ENCODE results near the gene AVPR2.

AVPR2 gene

DNA sequence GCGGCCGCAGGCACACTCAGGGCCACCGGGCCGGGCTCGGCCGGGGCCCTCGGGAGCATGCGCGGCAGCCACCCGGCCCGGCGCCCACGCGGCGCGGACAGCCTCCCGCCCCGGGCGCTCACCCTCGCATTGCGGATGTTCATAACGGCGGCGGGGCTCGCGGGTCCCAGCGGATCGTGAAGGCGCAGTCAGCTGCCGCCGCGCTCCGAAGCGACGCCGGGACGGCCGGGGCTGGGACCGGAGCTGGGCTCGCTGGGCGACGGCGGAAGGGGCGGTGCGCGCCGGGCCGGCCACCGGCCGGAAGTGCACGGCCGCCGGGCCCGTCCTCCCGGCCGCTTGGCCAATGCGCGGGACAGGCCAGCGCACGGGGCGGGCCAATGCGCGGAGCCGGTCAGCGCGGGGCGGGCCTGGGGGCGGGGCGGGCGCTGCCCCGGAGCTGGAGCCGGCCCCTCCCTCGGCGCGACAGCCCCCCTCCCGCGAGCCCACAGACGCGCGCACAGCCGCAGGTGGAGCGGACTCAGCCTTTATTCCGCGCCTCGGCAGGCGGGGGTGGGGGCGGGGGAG, 30.4 kb downstream of the AVPR2 start, which contains the start of gene NAA10:
Gene NAA10 (minus strand): TSS at position 276 of the 564 bp plus-strand sequence. CDS start 133 bp downstream, at position 143.
- Histone ChIP-seq H3K4me3 (ENCODE audit: low read length) (peak within 1 kb of the TSS; percentile 70), H3K27ac (ENCODE audit: low read length) (no peak within 1 kb of the TSS), H3K27me3 (replicated peaks; ENCODE audit: insufficient read depth, low read length) (no peaks in the 10 kb centered on the region), H3K9me3 (replicated peaks; ENCODE audit: insufficient read depth, low read length) (no peaks in the 10 kb centered on the region), H3K4me1 (ENCODE audit: low read length) (no peaks in the 10 kb centered on the region), H3K79me2 (ENCODE audit: low read length) (peaks cover 41% of the 10 kb centered on the region), H3F3A (ENCODE audit: insufficient read depth, low read length) (no peaks in the 10 kb centered on the region), H4K20me1 (ENCODE audit: insufficient read depth, low read length) (no peaks in the 10 kb centered on the region), H3K9me2 (replicated peaks; ENCODE audit: insufficient read depth, low read length) (no peaks in the 10 kb centered on the region), H2AFZ (ENCODE audit: low read length) (no peak within 1 kb of the TSS), H3K4me2 (ENCODE audit: low read depth, low read length) (peak within 1 kb of the TSS; percentile 72), H3K36me3 (replicated peaks; ENCODE audit: insufficient read depth, low read length) (no peaks in the 10 kb centered on the region), H3K9ac (ENCODE audit: low read length) (peak within 1 kb of the TSS; percentile 72)
- TF ChIP-seq, protein P1, sequence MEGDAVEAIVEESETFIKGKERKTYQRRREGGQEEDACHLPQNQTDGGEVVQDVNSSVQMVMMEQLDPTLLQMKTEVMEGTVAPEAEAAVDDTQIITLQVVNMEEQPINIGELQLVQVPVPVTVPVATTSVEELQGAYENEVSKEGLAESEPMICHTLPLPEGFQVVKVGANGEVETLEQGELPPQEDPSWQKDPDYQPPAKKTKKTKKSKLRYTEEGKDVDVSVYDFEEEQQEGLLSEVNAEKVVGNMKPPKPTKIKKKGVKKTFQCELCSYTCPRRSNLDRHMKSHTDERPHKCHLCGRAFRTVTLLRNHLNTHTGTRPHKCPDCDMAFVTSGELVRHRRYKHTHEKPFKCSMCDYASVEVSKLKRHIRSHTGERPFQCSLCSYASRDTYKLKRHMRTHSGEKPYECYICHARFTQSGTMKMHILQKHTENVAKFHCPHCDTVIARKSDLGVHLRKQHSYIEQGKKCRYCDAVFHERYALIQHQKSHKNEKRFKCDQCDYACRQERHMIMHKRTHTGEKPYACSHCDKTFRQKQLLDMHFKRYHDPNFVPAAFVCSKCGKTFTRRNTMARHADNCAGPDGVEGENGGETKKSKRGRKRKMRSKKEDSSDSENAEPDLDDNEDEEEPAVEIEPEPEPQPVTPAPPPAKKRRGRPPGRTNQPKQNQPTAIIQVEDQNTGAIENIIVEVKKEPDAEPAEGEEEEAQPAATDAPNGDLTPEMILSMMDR (IDR thresholded peaks at IDR 0.05; ENCODE audit: low read length) = no peak
- TF ChIP-seq EZH2phosphoT487 (IDR thresholded peaks at IDR 0.05; ENCODE audit: low read length) = no peak
- TF ChIP-seq EZH2 (optimal IDR thresholded peaks at IDR 0.05; ENCODE audit: low read depth, low read length) = no peak
- DNase-seq = peak; percentile 83

DNA sequence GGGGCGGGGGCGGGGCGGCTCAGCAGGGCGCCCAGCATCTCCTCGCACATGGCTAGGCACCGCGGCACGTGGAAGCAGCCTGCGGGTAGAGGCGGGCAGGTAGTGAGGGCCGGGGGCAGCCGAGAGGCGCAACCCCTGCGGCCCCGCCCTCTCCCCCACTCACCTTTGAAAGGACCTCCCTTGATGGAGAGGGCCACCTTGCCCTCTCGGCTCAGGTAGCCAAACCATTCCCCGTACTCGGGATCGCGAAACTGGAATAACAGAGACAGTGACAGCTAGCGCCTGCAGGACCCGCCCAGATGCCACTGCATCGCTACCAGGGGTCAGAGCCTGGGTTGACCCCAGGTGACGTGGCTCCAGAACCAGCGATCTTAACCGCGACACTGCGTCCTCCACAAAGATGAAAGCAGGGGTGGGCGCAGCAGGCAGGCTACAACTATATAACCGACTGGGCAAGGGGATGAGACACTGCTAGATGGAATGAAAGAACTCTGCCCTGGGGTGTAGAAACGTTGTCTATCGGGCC, 30.9 kb downstream of the AVPR2 start:
- TF ChIP-seq EZH2phosphoT487 (IDR thresholded peaks at IDR 0.05; ENCODE audit: low read length) = no peak
- TF ChIP-seq, protein P1 (IDR thresholded peaks at IDR 0.05; ENCODE audit: low read length) = no peak
- no peak for TF ChIP-seq EZH2 (optimal IDR thresholded peaks at IDR 0.05; ENCODE audit: low read depth, low read length)
- Histone ChIP-seq H3F3A (ENCODE audit: insufficient read depth, low read length) (no peaks in the 10 kb centered on the region), H3K9ac (ENCODE audit: low read length) (peak overlapping the region; percentile 29; the same call in 1 of the 2 replicates), H3K36me3 (replicated peaks; ENCODE audit: insufficient read depth, low read length) (no peaks in the 10 kb centered on the region), H3K79me2 (ENCODE audit: low read length) (peaks cover 40% of the 10 kb centered on the region), H3K4me2 (ENCODE audit: low read depth, low read length) (peak overlapping the region; percentile 57; the same call in 1 of the 2 replicates), H3K27ac (ENCODE audit: low read length) (no peak overlapping the region), H3K9me2 (replicated peaks; ENCODE audit: insufficient read depth, low read length) (no peaks in the 10 kb centered on the region), H2AFZ (ENCODE audit: low read length) (no peak overlapping the region), H3K4me1 (ENCODE audit: low read length) (no peaks in the 10 kb centered on the region), H3K4me3 (ENCODE audit: low read length) (peak overlapping the region; percentile 25; the same call in 1 of the 2 replicates), H3K27me3 (replicated peaks; ENCODE audit: insufficient read depth, low read length) (no peaks in the 10 kb centered on the region), H4K20me1 (ENCODE audit: insufficient read depth, low read length) (no peaks in the 10 kb centered on the region), H3K9me3 (replicated peaks; ENCODE audit: insufficient read depth, low read length) (no peaks in the 10 kb centered on the region)
- DNase-seq = no peak

DNA sequence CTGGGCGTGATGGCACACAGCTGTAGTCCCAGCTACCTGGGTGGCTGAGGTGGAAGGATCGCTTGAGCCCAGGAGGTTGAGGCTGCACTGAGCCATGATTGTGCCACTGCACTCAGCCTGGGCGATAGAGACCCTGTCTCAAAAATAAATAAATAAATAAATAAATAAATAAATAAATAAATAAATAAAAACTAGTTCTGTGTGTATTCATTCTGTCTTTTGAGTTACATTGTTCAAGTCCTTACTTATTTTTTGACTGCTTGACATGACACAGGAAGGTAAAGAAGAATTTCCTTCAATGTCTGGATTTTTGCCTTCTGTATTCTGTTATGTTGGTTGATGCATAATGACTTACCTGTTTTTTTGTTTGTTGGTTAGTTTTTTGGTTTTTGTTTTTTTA, 32.6 kb downstream of the AVPR2 start:
- no peaks in the 10 kb centered on the region for H3K36me3 ChIP-seq (replicated peaks; ENCODE audit: insufficient read depth, low read length)
- H3F3A ChIP-seq (ENCODE audit: insufficient read depth, low read length) = no peaks in the 10 kb centered on the region
- DNase-seq = no peak
- no peak overlapping the region for H2AFZ ChIP-seq (ENCODE audit: low read length)
- H3K9ac ChIP-seq (ENCODE audit: low read length) = no peak overlapping the region
- no peak overlapping the region for H3K4me2 ChIP-seq (ENCODE audit: low read depth, low read length)
- H3K27ac ChIP-seq (ENCODE audit: low read length) = no peak overlapping the region
- no peaks in the 10 kb centered on the region for H3K9me2 ChIP-seq (replicated peaks; ENCODE audit: insufficient read depth, low read length)
- no peaks in the 10 kb centered on the region for H3K9me3 ChIP-seq (replicated peaks; ENCODE audit: insufficient read depth, low read length)
- peaks cover 25% of the 10 kb centered on the region for H3K79me2 ChIP-seq (ENCODE audit: low read length)
- TF ChIP-seq, protein P1 (IDR thresholded peaks at IDR 0.05; ENCODE audit: low read length) = no peak
- TF ChIP-seq EZH2 (optimal IDR thresholded peaks at IDR 0.05; ENCODE audit: low read depth, low read length) (no peak), EZH2phosphoT487 (IDR thresholded peaks at IDR 0.05; ENCODE audit: low read length) (no peak)
- no peaks in the 10 kb centered on the region for H3K4me1 ChIP-seq (ENCODE audit: low read length)
- H3K4me3 ChIP-seq (ENCODE audit: low read length) = no peak overlapping the region
- no peaks in the 10 kb centered on the region for H4K20me1 ChIP-seq (ENCODE audit: insufficient read depth, low read length)
- H3K27me3 ChIP-seq (replicated peaks; ENCODE audit: insufficient read depth, low read length) = no peaks in the 10 kb centered on the region
